ENCODE results near the gene SERPINE3.

GRCh38 chr13:51291341-51291740 is 48.1 kb upstream of the SERPINE3 start:
- TF ChIP-seq CTCF (conservative IDR thresholded peaks at IDR 0.05 in 1 of 2, IDR thresholded peaks at IDR 0.05 in 1 of 2; ENCODE audit: extremely low read depth in 1 of 2, insufficient read depth in 1 of 2, low read depth in 1 of 2, low read length in 2 of 2) (no peak), EZH2 (IDR thresholded peaks at IDR 0.05; ENCODE audit: borderline replicate concordance, low read length) (no peak)

Measured in mammary epithelial cell (primary cell).